PC-3 (cell line): ENCODE results near the gene TTC29.

Experiments used
- EZH2phosphoT487 ChIP-seq: fragments of 300-600 bp; sonication (generic); IDR thresholded peaks from 2 replicates; pipeline ENCODE4 v1.6.1; 2018; ENCODE audit warnings: mild to moderate bottlenecking, antibody characterized with exemption, low read length, borderline replicate concordance
- TF ChIP-seq, protein P1 (sequence below): fragments of 300-600 bp; sonication (generic); conservative IDR thresholded peaks from 2 replicates; pipeline ENCODE4 v1.5.1; 2017; ENCODE audit warnings: antibody characterized with exemption, low read depth, mild to moderate bottlenecking, low read length

DNA sequence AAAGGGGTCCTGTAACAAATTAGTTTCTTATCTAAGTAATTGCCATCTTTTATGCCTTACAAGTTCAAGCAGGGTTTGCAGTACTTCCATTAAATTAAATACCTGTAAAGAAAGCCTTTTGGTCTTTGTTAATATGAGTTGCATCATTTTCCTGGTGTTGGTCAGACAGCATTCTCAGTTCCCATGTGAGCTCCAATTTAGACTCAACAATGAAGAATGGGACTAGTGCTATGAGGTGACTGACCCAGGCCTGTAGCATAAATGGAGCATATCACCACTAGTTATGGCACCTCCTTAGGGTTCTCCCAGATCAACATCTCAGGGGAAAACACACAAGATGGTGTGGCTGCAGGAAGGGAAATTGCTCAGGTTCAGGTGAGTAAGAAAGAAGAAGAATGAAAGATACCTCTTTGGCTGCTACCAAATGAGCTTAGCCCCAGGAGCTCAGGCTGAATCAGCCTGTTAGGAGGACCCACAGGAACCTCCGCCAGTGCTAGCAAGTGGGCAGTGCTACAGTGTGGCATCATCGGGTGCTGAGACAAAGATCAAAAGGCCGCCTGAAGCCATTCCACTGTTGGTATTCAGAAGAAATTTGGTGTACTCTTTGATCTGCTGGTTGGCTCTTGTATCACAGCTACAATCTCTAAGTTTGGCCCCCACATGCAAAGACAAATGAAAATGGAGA, 1.8 kb downstream of the TTC29 start:
- TF ChIP-seq EZH2phosphoT487: no peak
- TF ChIP-seq, protein P1, sequence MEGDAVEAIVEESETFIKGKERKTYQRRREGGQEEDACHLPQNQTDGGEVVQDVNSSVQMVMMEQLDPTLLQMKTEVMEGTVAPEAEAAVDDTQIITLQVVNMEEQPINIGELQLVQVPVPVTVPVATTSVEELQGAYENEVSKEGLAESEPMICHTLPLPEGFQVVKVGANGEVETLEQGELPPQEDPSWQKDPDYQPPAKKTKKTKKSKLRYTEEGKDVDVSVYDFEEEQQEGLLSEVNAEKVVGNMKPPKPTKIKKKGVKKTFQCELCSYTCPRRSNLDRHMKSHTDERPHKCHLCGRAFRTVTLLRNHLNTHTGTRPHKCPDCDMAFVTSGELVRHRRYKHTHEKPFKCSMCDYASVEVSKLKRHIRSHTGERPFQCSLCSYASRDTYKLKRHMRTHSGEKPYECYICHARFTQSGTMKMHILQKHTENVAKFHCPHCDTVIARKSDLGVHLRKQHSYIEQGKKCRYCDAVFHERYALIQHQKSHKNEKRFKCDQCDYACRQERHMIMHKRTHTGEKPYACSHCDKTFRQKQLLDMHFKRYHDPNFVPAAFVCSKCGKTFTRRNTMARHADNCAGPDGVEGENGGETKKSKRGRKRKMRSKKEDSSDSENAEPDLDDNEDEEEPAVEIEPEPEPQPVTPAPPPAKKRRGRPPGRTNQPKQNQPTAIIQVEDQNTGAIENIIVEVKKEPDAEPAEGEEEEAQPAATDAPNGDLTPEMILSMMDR: no peak
